Activated naive CD4-positive, alpha-beta T cell treated with anti-CD3 and anti-CD28 coated beads for 36 hours (primary cell): ENCODE data around the gene KIF20B. TPM values are rescaled to one million over a fixed set of nuclear protein-coding genes. Genes with fewer than 3 reads are reported as not detected.

ENCODE experiments used
- CTCF ChIA-PET: fragments of 350-600 bp; sonication (Branson Sonifier 250); formaldehyde crosslinking; loops from one replicate; lab custom pipeline; 2021; ENCODE audit warnings: antibody characterized with exemption; lab: Charles Lee
- DNase-seq: peaks from one replicate; pipeline ENCODE4 v3.0.0-alpha.2; 2020
- H3K27ac Mint-ChIP-seq: one replicate; pipeline ENCODE4 v1.8.0; 2021; ENCODE audit warnings: mild to moderate bottlenecking, mixed read lengths
- H3K27me3 Mint-ChIP-seq: one replicate; pipeline ENCODE4 v1.8.0; 2021; ENCODE audit warnings: low read depth, mixed read lengths
- H3K36me3 Mint-ChIP-seq: one replicate; pipeline ENCODE4 v1.8.0; 2021; ENCODE audit warnings: low read depth, mixed read lengths
- H3K4me1 Mint-ChIP-seq: one replicate; pipeline ENCODE4 v1.8.0; 2021; ENCODE audit warnings: low read depth, mixed read lengths
- H3K4me3 Mint-ChIP-seq: one replicate; pipeline ENCODE4 v1.8.0; 2021; ENCODE audit warnings: mild to moderate bottlenecking, moderate library complexity, mixed read lengths
- H3K9me3 Mint-ChIP-seq: one replicate; pipeline ENCODE4 v1.8.0; 2021; ENCODE audit warnings: mixed read lengths
- intact Hi-C: fragments of 100-400 bp; cut with micrococcal nuclease; formaldehyde crosslinking; loops from one replicate; pipeline ENCODE4 v1.15.1; 2023
- total RNA-seq, 2 experiments: library from RNA; stranded (reverse); gene quantifications; one replicate each; pipeline ENCODE4 v1.2.3, GENCODE V29; 2021

Gene KIF20B
- total RNA-seq, 2 experiments from 2014 or later, result 67.2 to 70.3 TPM

DNA sequence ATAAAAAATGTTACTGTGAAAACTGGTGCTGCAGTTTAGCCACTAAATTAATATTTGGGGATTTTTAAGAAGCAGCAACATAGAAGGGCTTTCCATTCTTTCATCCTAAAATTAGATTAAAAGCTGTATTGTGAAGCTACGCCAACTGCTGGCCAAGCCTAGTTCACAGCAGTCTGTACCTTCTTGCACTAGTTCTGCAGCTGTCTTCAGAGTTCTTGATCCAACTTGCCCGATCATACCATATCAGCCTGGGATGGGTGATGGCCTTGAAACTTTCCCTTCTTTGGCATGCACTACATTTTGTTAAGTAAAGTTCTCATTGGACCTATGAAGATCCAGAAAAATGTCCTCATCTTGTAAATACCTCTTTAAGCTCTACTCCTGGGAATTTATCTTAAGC, 36.1 kb upstream of the KIF20B start:
- no peak for DNase-seq
- Mint-ChIP-seq H3K27me3 (peaks cover 1% of the 10 kb centered on the region), H3K4me1 (no peaks in the 10 kb centered on the region), H3K36me3 (no peaks in the 10 kb centered on the region), H3K27ac (no peak overlapping the region), H3K9me3 (no peaks in the 10 kb centered on the region), H3K4me3 (no peak overlapping the region)
- CTCF ChIA-PET, result no interaction called here
- intact Hi-C loops, result no loop called here

DNA sequence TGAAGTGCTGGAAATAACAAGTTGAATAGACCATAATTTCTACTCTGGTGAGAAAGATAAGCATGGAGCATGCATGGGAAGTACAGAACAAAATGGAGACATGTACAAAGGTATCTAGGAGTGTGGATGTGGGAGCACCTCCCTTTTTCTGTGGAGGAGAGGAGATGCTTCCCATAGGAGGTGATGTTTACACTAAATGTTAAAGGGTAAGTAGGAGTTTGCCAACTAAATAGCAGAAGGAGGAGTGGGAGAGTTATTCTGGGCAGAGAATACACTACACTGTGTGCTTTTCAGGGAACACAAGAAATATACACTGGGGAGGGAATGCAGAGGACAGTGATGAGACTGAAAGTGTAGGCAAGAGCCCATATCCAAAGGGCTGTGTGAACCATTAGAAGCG, 35.3 kb upstream of the KIF20B start:
- Mint-ChIP-seq H3K36me3 (no peaks in the 10 kb centered on the region), H3K27ac (no peak overlapping the region), H3K9me3 (no peaks in the 10 kb centered on the region), H3K27me3 (peaks cover 2% of the 10 kb centered on the region), H3K4me3 (no peak overlapping the region), H3K4me1 (no peaks in the 10 kb centered on the region)
- no peak for DNase-seq
- CTCF ChIA-PET, result no interaction called here
- intact Hi-C loops, result no loop called here

DNA sequence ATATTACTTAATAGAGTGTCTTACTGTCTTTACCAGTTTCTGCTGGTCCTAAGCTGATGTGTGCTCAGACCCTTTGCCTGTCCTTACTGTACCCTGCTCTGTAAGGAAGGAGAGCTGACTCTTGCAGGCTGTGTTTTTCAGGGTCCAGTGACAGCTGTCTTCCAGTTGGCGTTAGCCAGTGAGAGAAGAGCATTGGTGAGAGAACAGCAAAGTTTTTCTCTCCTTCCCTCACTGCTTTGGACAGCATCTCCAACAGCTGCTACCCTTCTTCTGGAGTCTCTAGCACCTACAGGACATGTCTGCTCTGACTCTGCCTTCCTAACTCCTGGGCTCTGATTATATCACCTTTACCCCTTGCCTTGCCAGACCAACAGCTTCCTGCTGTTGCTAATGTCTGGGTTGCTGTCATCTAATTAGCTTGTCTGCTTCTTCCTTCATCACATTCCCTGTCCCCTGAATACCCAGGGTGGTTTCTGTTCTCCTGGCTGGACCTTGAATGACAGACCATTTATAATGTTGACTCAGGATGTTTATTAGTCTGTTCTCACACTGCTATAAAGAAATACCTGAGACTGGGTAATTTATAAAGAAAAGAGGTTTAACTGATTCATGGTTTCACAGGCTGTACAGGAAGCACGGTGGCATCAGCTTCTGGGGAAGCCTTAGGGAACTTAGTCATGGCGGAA, 32.9 kb upstream of the KIF20B start:
- H3K27ac Mint-ChIP-seq, result no peak overlapping the region
- no peaks in the 10 kb centered on the region for H3K9me3 Mint-ChIP-seq
- intact Hi-C loops, result no loop called here
- no peaks in the 10 kb centered on the region for H3K4me1 Mint-ChIP-seq
- no peaks in the 10 kb centered on the region for H3K36me3 Mint-ChIP-seq
- peaks cover 3% of the 10 kb centered on the region for H3K27me3 Mint-ChIP-seq
- DNase-seq, result no peak
- CTCF ChIA-PET, result no interaction called here
- H3K4me3 Mint-ChIP-seq, result no peak overlapping the region

DNA sequence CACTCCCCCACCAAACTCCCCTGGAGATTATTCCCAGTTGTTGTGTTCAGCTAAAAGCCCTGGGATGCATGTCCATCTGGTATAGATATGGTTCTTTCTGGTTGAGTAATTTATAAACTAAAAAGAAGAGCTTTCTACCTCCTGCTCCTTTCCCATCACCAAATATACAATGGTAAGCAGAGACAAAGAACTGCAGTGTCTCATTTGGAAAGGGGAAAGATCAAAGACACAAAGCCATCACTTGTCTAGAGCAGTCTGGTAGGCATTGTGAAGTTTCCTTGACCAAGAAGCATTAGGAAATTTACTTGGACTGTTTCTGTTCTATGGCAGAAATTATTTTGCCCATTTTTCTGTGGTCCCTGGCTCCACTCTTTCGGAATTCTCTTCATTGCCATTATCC, 31.4 kb upstream of the KIF20B start:
- H3K4me1 Mint-ChIP-seq, result no peaks in the 10 kb centered on the region
- no peak overlapping the region for H3K4me3 Mint-ChIP-seq
- no peaks in the 10 kb centered on the region for H3K36me3 Mint-ChIP-seq
- H3K27me3 Mint-ChIP-seq, result peaks cover 3% of the 10 kb centered on the region
- CTCF ChIA-PET, result no interaction called here
- no peak for DNase-seq
- no peaks in the 10 kb centered on the region for H3K9me3 Mint-ChIP-seq
- H3K27ac Mint-ChIP-seq, result no peak overlapping the region
- intact Hi-C loops, result no loop called here

DNA sequence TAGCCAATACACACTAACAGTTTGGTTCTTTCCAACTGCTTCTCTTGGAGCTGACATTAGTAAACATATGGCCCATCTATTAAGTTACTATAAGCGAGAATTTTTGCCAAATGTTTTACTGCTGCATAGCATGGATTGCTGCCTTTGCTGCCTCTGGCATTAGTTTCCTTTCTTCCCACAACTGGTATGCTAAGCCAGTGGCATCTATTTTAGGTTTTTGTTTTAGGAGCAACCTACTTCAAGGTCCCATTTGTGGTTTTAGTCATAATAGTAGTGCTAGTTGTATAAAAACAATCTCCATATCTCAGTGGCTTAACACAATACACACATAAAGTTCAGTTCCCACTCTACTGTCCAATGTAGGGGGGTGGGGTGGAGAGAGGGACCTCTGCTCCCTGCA, 30.5 kb upstream of the KIF20B start:
- Mint-ChIP-seq H3K27me3 (peaks cover 3% of the 10 kb centered on the region), H3K27ac (no peak overlapping the region), H3K4me1 (no peaks in the 10 kb centered on the region), H3K36me3 (no peaks in the 10 kb centered on the region), H3K9me3 (no peaks in the 10 kb centered on the region), H3K4me3 (no peak overlapping the region)
- CTCF ChIA-PET, result no interaction called here
- DNase-seq, result no peak
- intact Hi-C loops, result no loop called here

DNA sequence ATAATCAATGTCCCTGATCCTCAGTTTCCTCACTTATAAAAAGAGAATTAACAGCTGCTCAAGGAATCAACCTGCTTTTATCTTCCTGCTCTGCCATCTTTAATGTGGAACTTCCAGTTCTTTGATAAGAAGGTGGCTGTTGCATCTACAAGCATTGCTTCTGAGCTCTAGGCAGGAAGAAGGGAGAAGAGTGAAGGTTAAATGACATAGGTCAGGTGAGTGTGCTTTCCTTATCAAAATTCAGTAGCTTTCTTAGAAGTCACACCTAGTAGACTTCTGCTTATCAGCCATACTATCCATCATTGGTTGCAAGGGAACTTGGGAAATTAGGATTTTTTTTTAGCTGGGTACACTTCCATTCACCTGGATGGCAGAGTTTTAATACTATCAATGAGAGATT, 24.0 kb upstream of the KIF20B start:
- no peak for DNase-seq
- Mint-ChIP-seq H3K27ac (no peak overlapping the region), H3K27me3 (peaks cover 11% of the 10 kb centered on the region), H3K4me3 (no peak overlapping the region), H3K36me3 (no peaks in the 10 kb centered on the region), H3K4me1 (no peaks in the 10 kb centered on the region), H3K9me3 (no peaks in the 10 kb centered on the region)
- CTCF ChIA-PET, result interaction anchor here (0.6 kb wide), 1 partner anchor 1202 kb away, joined by 3 read pairs; no protein-coding TSS in a partner anchor
- intact Hi-C loops, result no loop called here

DNA sequence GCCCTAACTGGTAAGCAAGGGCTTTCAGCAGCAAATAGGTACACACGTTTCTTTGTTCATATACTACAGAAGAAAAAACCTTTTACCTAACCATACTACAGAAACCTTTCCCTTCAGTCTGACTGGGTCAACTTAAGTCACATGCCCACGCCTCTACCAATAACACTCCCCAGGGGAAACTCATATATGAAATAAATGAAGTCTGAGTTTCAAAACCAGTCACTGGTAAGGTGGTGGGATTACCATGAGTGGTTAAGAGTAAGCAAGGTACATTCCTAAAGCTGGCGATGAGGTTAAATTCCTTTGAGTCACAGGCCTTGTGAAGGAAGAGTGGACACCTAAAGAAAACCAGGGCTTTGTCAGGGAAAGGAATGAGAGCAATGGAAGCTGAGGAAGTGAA, 21.4 kb upstream of the KIF20B start:
- H3K4me3 Mint-ChIP-seq, result no peak overlapping the region
- H3K27me3 Mint-ChIP-seq, result peaks cover 17% of the 10 kb centered on the region
- CTCF ChIA-PET, result no interaction called here
- H3K4me1 Mint-ChIP-seq, result no peaks in the 10 kb centered on the region
- H3K9me3 Mint-ChIP-seq, result no peaks in the 10 kb centered on the region
- no peak for DNase-seq
- no peaks in the 10 kb centered on the region for H3K36me3 Mint-ChIP-seq
- intact Hi-C loops, result no loop called here
- no peak overlapping the region for H3K27ac Mint-ChIP-seq

DNA sequence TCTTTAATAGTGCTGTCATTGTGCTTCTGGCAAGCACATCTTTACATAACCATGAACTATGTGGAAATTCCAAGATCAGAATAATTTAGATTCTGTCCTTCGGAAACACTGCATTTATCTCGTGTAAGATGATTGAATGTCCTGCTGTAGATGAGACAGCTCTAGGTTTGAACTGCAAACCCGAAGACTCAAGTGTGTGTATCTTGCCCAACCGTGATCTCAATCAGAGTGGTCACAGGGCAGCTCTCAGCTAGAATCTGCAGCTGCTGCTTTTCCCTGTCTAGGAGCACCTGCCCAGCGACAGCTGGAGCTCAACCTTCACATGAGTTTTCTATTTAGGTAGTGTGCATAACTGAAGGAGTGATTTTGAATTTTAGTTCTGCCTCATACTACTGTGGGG, 17.5 kb upstream of the KIF20B start:
- CTCF ChIA-PET, result interaction anchor here (1.5 kb wide), 1 partner anchor 24 kb away, joined by 3 read pairs; no protein-coding TSS in a partner anchor
- no peak for DNase-seq
- no peak overlapping the region for H3K27ac Mint-ChIP-seq
- no peaks in the 10 kb centered on the region for H3K9me3 Mint-ChIP-seq
- intact Hi-C loops, result no loop called here
- peaks cover 19% of the 10 kb centered on the region for H3K27me3 Mint-ChIP-seq
- no peaks in the 10 kb centered on the region for H3K36me3 Mint-ChIP-seq
- no peaks in the 10 kb centered on the region for H3K4me1 Mint-ChIP-seq
- no peak overlapping the region for H3K4me3 Mint-ChIP-seq

DNA sequence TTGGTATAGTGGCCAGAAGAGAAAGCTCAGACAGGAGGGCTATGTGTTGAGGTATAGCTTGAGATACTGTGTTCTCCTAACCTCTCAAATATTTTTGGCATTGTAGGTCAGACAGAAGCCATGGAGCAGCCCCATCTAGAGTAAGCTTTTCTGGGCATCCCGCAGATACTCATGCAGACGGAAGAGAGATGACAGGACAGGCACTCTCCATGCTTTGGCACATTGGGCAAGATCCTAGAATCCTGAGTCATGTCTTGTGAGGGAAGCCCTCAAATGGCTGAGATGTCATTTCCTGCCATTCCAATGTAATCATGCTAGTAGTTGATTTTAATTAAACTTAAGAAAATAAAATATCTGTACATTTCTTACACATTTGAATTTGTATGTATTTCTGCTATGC, 16.8 kb upstream of the KIF20B start:
- Mint-ChIP-seq H3K27me3 (peaks cover 19% of the 10 kb centered on the region), H3K4me3 (no peak overlapping the region), H3K9me3 (no peaks in the 10 kb centered on the region), H3K4me1 (no peaks in the 10 kb centered on the region), H3K36me3 (no peaks in the 10 kb centered on the region), H3K27ac (no peak overlapping the region)
- intact Hi-C loops, result no loop called here
- CTCF ChIA-PET, result interaction anchor here (1.5 kb wide), 1 partner anchor 25 kb away, joined by 3 read pairs; no protein-coding TSS in a partner anchor
- no peak for DNase-seq

DNA sequence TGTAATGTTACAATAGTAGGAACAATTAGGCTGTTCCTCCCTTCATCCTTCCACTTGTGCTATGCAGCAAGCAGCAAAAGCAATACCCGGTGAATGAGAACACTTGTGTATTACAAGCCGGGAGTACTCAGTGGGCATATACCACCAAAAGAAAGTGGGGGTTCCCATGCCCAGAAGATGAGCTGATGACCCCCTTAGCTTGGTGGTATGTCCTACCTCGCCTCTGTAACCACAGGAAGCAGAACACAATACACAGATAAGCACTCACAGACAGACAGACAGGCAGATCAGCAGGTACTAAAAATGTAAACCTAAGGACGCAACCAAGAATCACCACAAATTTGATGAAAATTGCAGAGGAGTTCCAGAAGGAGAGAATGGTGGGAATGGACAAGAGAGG, 15.5 kb upstream of the KIF20B start:
- Mint-ChIP-seq H3K9me3 (no peaks in the 10 kb centered on the region), H3K4me1 (no peaks in the 10 kb centered on the region), H3K27ac (no peak overlapping the region), H3K36me3 (no peaks in the 10 kb centered on the region), H3K4me3 (no peak overlapping the region), H3K27me3 (peaks cover 15% of the 10 kb centered on the region)
- intact Hi-C loops, result no loop called here
- CTCF ChIA-PET, result no interaction called here
- no peak for DNase-seq

DNA sequence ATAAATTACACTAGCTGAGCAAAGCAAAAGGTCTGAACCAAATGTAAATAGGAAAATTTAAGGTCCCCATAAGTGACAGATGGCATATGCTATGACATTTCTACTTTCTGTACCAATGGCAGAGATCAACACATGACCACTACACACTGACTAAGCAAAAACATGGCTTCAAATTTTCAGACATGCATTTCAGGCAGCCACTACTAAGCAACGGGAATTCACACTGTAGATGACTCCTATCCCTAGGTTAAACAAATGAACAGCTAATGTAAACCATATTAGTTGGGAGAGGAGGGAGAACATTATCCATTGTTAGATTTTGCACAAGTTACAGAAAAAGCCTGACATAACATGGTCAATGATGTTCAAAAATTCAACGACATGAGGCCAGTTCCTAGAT, 11.4 kb upstream of the KIF20B start:
- H3K27me3 Mint-ChIP-seq, result peaks cover 4% of the 10 kb centered on the region
- H3K36me3 Mint-ChIP-seq, result no peaks in the 10 kb centered on the region
- H3K4me3 Mint-ChIP-seq, result no peak overlapping the region
- DNase-seq, result no peak
- H3K4me1 Mint-ChIP-seq, result no peaks in the 10 kb centered on the region
- intact Hi-C loops, result no loop called here
- CTCF ChIA-PET, result interaction anchor here (0.7 kb wide), 1 partner anchor 21 kb away, joined by 3 read pairs; no protein-coding TSS in a partner anchor
- H3K9me3 Mint-ChIP-seq, result no peaks in the 10 kb centered on the region
- H3K27ac Mint-ChIP-seq, result no peak overlapping the region

DNA sequence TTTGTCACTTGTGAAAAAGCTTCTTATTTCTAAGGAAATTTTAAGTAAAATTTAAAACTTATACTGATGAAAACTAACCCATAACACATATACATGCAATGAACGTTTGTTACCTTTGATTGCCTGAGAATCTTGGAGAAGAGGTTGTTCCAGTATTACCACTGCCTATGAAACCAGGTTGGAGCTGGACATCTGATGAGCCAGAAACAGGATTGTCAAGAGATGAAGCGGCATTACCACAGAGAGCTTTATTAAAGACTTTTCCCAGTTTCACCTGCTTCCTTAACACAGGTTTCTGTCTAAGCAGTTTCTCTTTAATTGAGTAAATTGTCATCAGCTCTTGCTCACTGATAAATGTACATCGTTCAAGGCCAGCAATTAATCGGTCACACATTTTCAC, 9.0 kb upstream of the KIF20B start:
- no peak overlapping the region for H3K4me3 Mint-ChIP-seq
- no peaks in the 10 kb centered on the region for H3K27me3 Mint-ChIP-seq
- no peaks in the 10 kb centered on the region for H3K4me1 Mint-ChIP-seq
- DNase-seq, result no peak
- H3K9me3 Mint-ChIP-seq, result no peaks in the 10 kb centered on the region
- CTCF ChIA-PET, result no interaction called here
- no peak overlapping the region for H3K27ac Mint-ChIP-seq
- no peaks in the 10 kb centered on the region for H3K36me3 Mint-ChIP-seq
- intact Hi-C loops, result no loop called here

DNA sequence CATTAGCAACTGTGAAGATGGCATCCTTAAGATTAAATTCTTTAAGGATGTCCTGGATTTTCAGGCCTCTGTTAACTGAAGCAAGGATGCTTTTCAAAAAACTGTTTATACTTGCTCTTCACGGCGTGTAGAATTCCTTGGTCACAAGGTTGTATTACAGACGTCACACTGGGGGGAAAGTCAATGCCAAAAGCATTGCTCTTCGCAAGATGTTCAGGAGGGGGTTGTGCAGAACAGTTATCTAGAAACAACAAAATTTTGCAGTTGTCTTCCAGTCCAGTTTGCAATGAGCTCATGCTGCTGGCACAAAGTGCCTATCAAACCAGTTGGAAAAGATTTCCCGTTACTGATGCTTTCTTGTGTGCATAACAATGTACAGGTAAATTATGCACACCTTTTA, 8.2 kb upstream of the KIF20B start:
- Mint-ChIP-seq H3K4me3 (no peak overlapping the region), H3K27me3 (no peaks in the 10 kb centered on the region), H3K36me3 (no peaks in the 10 kb centered on the region), H3K27ac (no peak overlapping the region), H3K9me3 (no peaks in the 10 kb centered on the region), H3K4me1 (no peaks in the 10 kb centered on the region)
- CTCF ChIA-PET, result interaction anchor here (0.8 kb wide), 2 partner anchors 18 to 130 kb away, joined by 3 read pairs; no protein-coding TSS in a partner anchor
- intact Hi-C loops, result no loop called here
- DNase-seq, result no peak
